A549 (cell line): Measurements from ENCODE around the gene VAV3.

Experiments used
- CHD2 ChIP-seq: fragments of 150-350 bp; IDR thresholded peaks from 2 replicates; pipeline ENCODE4 v1.6.1; 2014; ENCODE audit warnings: low read length; ENCODE audit not compliant: partially characterized antibody
- CTCF ChIP-seq: fragments of >200 bp; sonication (Bioruptor Twin); formaldehyde crosslinking; IDR thresholded peaks from 3 replicates; pipeline ENCODE4 v1.5.1; 2016
- EP300 ChIP-seq, 2 experiments: fragments of >200 bp; sonication (Bioruptor Twin); formaldehyde crosslinking; IDR thresholded peaks; 2 replicates in 1 of 2; 3 replicates in 1 of 2; pipeline ENCODE4 v1.6.1; 2016 to 2017
- NPAS2 ChIP-seq: fragments of 250-450 bp; sonication (Bioruptor Pico); IDR thresholded peaks from 2 replicates; pipeline ENCODE4 v1.8.0; 2022; ENCODE audit warnings: mild to moderate bottlenecking, moderate library complexity, borderline replicate concordance
- RAD21 ChIP-seq, 2 experiments: fragments of >200 bp in 1 of 2; sonication (Bioruptor Twin) in 1 of 2; formaldehyde crosslinking in 1 of 2; IDR thresholded peaks in 1 of 2; conservative IDR thresholded peaks in 1 of 2; 2 replicates in 1 of 2; 3 replicates in 1 of 2; pipeline ENCODE4 v1.6.1; 2012 to 2018; ENCODE audit warnings: inconsistent platforms in 1 of 2
- TP53 ChIP-seq: fragments of 250-450 bp; sonication (Bioruptor Pico); IDR thresholded peaks from 2 replicates; pipeline ENCODE4 v1.5.0; 2021; ENCODE audit warnings: mild to moderate bottlenecking, moderate library complexity
- TF ChIP-seq, protein P1 (sequence below): fragments of 200-600 bp; sonication (generic); IDR thresholded peaks from 2 replicates; pipeline ENCODE4 v1.6.1; 2016; ENCODE audit warnings: antibody characterized with exemption, mild to moderate bottlenecking, moderate library complexity

DNA sequence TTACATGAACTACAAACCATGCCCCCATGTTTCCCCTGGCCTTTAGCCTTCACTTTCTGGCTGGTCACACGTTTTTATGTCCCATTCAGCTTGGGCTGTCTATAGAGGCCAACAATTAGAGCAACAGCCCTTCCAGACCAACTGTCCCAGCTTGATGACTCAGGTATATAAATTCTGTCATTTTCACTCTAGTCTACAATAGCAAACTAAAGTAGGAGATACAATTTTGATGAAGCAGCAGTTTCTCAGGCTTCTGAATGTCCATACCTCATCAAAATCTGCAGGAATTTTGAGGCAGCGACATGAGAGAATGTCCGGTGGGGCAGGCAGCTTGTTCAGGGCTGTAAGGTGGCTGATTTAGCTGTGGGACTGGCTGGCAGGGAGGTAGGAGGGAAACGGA lies 45.6 kb upstream of the VAV3 start:
- TF ChIP-seq, protein P1, sequence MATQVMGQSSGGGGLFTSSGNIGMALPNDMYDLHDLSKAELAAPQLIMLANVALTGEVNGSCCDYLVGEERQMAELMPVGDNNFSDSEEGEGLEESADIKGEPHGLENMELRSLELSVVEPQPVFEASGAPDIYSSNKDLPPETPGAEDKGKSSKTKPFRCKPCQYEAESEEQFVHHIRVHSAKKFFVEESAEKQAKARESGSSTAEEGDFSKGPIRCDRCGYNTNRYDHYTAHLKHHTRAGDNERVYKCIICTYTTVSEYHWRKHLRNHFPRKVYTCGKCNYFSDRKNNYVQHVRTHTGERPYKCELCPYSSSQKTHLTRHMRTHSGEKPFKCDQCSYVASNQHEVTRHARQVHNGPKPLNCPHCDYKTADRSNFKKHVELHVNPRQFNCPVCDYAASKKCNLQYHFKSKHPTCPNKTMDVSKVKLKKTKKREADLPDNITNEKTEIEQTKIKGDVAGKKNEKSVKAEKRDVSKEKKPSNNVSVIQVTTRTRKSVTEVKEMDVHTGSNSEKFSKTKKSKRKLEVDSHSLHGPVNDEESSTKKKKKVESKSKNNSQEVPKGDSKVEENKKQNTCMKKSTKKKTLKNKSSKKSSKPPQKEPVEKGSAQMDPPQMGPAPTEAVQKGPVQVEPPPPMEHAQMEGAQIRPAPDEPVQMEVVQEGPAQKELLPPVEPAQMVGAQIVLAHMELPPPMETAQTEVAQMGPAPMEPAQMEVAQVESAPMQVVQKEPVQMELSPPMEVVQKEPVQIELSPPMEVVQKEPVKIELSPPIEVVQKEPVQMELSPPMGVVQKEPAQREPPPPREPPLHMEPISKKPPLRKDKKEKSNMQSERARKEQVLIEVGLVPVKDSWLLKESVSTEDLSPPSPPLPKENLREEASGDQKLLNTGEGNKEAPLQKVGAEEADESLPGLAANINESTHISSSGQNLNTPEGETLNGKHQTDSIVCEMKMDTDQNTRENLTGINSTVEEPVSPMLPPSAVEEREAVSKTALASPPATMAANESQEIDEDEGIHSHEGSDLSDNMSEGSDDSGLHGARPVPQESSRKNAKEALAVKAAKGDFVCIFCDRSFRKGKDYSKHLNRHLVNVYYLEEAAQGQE: no peak
- TF ChIP-seq CTCF (no peak), CHD2 (no peak), NPAS2 (CRISPR knock-in tag) (no peak), EP300 (IDR thresholded peaks at IDR 0.05) (no peak), TP53 (CRISPR knock-in tag) (no peak), RAD21 (conservative IDR thresholded peaks at IDR 0.05 in 1 of 2, IDR thresholded peaks at IDR 0.05 in 1 of 2) (no peak)
